Superior temporal gyrus (tissue), 1 donor: ENCODE results near the gene CRACR2B.

ENCODE experiments used
- DNase-seq: peaks from one replicate; pipeline ENCODE4 v3.0.0-alpha.2; 2016; ENCODE audit errors: extremely low spot score

The CRACR2B gene

DNA sequence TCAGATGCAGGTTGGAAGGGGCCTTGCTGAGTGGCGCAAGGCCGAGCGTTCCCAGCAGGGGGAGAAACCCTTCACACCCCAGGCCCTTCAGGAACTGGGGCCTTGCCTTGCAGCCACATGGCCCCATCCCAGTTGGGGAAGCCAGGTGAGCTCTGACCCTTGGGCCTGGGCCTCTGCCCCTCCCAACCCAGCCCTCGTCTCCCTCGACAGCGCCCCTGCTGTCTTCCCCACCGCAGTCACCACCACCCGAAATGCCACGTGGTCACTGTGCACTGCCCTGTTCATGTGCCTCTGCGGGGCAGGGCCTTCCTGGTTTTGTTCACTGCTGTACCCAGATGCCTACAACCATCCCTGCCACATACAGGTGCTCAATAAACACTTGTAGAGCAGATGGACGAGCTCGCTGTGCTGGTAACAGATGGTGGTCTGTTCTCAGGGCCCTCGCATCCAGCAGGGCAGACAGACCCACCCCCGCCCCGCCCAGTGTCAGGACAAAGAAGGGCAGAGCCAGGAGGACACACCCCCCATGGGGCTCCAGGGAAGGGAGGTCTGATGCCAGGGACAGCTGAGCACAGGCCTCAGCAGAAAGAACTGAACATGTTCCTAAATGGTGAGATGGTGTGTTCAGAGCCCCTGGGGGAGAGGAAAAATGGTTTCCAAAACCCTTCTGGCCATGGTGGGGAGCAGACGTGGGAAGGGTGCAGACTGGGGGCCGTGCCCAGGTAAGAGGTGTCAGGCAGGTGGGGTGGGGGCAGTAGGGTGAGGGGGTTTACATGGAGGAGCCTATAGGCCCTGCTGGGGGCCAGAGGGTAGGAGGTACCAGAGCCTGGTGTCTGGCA, 10.9 kb downstream of the CRACR2B start:
- no peak for DNase-seq

DNA sequence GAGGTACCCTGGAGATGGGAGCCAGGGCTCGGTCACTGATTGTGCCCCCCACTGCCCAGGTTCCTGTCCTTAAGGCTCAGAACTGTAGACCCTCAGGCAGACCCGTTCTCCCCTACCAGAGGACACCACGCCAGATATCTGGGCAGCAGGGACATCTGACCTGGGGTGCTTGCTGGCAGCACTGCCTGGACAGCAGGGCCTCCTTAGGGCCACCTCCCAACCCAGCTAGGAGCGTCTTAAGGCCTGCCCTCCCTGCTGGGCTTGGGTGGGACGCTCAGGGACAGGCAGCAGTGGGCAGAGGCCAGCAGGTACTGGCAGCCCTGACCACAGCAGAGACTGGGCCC, 11.5 kb downstream of the CRACR2B start:
- no peak for DNase-seq

DNA sequence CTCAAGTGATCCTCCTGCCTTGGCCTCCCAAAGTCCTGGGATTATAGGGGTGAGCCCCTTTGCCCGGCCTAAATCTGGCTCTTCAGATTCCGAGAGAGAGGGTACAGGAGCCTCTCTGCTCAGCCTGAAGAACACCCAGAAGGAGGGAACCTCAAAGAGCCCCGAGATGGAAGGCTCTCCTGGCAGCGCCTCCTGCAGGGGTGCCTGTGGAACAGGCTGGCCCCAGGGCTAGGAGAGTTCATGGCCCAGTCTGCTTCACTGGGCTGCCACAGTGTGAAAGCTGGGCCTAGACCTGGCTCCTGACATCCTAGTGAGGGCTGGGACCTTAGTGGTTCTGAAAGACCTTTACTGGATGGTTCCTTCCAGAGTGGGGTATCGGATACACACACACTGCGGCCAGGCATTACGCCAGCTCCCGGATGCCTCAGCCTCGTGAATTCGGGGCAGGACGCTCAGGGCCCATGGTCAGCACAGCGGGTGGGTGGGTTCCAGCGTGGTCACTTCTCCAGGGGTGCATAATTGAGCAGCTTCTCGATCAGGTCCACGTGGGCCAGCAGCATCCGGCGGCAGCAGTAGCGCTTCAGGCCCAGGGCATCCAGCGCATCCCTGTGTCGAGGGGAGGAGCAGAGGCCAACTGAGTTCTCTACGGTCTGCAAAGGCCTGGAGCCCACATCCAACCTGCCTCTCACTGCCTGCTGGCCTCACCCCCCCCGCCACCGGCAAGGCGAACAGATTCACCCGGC, 12.3 kb downstream of the CRACR2B start:
- DNase-seq = no peak

DNA sequence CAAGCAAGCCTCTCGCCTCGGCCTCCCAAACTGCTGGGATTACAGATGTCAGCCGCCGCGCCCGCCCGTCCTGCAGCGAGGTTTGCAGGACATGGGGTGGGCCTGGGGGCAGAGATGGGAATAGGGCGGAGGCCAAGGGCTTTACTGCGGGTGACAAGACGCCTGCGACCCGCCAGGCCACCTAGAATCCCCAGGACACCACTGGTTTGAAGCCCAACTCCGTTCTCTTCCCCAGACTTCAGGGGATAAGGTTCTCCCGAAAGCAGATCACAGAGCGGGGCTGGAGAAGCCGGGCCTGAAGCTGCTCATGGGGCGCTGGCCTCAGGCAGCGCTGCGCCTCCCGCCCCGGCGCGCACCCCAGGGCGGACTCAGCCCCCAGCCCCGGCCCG, 14.3 kb downstream of the CRACR2B start:
- no peak for DNase-seq

DNA sequence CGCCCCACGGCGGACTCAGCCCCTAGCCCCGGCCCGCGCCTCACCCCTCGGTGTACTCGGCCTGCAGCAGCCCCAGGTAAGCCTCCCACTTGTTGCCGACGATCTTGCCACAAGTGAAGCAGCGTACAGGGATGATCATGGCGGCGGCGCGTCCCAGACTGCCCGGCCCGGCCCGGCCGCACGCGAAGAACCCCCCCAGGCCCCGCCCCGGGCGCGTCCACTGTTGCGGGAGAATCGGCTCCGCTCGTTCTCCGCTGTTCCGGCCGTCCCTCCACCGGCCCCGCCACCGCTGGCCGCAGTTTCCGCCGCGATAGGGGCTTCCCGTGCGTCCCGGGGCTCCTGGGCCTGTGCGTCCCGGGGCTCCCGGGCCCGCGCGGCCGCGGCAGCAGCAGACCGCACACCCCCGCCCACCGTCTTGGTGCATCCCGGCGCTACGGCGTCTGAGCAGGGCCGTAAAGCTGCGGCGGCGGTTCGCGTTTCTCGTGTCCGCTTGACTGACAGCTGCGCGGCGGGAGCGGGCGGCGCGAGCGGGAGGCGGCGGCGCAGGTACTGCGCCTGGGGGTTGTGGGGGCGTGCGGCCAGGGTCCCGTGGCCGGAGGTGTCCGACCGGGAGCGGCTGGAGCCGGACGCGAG, 14.8 kb downstream of the CRACR2B start, which contains the start of the genes POLR2L and TSPAN4:
Gene POLR2L, minus strand, starts transcription at position 160 of the 633 bp plus-strand sequence. Its CDS starts 21 bp downstream, at position 139.
Gene TSPAN4, plus strand, starts transcription at position 483 of the 633 bp plus-strand sequence. CDS start 7,453 bp downstream, outside the sequence.
- peak; percentile 83 for DNase-seq

DNA sequence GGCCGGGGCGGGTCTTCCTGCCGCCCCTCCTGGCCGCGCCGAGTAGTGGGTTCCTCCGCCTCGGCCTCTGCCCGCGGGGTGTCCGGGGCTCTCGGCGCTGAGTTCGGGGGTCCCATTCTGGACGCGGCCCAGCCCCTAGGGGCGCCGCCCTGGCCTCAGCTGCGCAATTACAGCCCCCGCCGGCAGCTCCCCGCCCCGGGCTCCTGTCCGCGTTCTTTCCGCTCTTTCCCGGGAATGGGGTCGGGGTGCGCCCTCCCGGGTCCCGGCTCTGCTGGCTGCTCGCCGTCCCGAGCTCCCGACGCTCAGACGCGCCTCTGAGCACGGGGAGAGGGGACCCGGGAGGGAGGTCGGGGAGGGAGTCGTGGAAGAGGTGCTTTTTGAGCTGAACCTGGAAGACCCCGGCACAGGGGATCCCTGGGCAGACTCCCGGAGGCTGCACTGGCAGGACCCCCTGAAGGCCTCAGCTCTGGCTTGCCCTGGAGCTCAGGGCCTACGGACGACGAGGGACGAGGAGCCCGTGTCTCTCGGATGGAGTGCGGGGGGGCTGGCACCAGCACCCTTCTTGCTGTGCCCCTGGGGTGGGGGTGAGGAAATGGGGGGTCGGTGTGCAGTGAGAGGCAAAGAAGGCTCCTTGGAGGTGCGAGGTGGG, 15.5 kb downstream of the CRACR2B start:
- DNase-seq = no peak

DNA sequence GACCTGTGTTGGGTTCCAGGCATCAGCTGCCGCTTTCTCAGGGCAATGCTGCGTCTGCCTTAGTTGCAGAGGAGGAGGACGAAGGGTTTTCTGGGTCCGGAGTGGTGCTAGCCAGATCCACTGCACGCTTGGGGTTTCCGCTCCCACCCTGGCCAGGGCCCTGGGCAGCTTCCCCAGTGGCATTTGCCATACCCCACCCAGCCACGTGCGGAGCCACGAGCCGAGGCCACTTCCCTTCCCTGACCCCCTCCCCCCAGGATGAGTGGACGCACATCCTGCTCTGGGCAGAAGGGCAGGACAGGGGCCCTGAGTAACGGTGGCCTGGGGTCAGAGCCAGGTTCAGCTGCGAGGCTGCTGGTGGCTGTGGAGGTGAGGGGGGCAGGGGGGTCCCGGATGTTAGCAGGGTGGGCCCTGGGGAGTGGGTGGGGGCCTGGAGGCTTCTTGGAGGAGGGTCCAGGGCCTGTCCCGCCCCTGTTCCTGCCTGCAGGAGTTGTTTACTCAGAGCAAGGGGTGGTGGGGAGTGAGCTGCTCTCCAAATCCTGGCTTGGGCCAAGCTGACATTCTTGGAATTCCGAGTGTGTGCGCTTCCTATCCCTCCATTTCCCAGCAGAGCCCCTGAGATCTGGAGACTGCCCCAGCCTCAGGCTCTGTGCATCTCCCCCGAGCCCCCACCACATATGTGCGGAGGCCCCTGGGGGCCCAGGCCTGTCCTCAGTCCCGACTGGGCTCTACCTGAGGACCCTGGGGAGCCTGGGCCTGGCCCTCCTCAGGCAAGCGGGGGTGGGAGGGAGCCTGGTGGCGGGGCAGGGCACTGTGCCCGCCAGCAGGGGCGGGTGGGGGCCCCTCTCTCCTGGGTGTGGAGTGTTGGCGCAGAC, 16.3 kb downstream of the CRACR2B start:
- no peak for DNase-seq

DNA sequence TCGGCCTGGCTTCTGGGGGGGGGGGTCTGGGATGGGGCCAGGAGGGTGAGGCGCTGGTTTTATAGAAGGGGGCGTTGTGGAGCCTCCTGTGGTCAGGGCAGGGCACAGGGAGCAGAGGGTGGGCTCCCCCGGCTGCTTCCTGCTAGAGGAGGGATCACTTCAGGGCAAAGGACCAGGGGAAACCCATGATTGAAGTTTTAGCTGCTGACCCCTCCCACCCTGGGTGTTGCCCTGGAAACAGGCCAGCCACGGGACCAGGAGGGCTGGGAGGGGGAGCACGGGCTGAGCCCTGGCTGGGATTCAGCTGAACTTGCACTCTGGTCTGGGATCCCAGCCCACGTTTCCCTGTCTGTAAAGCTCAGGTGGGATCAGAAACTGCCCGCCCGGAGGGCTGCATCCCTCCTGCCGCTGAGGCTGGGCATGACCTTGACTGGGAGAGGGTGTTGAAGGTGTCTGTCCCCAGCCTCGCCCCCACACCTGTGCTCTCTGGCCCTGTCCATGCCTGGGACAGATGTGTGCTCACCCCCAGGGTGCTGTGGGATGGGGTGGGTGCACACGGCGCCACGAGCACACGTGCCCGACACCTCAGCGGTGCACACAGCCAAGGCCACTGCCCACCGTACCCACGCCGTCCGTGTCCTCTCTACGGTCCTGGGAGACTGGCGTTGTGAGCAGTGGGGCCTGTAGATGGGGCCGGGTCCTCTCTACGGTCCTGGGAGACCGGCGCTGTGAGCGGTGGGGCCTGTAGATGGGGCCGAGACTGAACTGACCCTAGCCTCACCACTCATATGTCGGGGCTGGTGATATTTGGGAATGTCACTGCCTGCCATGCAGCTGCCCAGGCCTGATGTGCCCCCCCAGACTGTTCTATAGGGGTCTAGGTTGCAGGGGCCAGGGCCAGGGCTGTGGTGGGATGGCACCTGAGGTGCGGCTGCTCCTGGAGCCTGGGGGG, 17.2 kb downstream of the CRACR2B start:
- DNase-seq = no peak

DNA sequence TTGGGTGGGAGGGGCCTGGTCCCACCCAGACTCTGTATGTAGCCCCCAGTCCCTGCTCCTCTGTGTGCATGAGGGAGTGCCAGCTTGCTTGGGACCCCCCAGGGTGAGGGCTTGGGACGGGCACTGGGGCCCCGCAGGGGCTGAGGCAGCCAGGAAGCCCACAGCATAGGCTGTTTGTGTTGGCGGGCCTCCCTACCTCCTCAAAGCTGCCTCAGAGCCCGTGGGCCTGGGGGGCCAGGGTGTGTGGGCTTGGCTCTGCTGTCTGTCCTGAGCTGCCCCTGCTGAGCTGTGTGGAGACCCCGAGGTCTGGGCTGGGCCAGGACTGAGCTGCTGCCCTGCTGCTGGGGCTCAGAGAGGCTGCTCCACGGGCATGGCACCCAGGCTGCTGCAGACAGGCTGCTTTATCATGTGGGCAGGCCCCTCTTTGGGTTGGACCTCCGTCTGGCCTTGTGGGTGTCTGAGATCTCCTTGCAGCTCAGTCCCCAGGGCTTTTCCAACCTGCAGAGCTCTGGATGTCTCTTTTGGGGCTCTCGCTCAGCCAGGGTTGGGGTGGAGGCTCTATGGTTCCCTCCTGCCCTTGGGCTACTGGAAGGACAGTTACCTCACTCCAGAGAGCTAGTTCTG, 18.3 kb downstream of the CRACR2B start:
- DNase-seq = no peak

DNA sequence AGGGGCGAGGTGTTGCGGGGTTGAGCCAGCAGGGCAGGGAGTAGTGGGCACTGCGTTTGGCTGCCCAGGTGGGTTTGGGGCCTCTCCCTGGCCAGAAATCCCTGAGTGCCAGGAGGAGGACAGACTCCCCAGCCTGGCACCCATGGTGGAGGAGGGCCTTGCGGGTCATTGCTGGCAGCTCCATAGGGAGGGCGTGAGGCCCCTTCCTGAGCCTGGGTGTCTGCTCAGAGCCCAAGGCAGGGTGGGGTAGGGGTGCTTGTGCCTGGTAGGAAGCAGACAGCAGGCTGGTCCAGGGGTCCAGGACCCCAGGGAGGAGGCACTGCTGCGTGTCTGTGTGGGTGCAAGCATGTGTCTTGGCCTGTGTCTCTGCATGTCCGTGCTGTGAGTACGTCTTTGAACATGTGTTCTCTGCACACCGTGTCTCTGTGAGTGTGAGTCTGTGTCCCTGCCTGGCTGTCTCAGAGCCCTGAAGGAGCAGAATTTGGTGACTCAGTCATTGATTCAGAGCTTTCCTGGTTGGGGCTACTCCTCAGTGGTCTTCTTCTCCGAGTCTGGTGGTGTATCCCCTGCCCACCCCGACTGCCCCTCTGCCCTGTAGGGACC, 18.9 kb downstream of the CRACR2B start:
- DNase-seq = no peak

DNA sequence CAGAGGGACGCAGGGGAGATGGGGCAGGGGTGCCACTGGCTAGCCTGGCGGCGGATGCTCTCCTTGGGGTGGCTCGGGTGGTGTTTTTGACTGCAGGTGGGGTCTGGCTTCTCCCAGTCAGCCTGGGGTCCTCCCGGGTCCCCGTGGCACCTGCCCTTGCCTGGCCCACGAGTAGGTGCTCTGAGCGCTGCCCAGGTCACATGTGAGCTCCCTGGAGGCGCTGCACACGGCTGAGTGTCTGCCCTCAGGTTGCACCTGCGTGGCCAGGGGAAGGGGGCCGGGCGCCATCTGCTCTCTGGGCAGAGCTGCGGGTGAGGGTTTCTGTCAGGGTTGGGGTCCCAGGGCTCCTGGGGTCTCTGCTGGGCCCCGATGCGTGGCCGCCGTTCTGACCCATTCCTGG, 20.2 kb downstream of the CRACR2B start:
- DNase-seq = no peak

DNA sequence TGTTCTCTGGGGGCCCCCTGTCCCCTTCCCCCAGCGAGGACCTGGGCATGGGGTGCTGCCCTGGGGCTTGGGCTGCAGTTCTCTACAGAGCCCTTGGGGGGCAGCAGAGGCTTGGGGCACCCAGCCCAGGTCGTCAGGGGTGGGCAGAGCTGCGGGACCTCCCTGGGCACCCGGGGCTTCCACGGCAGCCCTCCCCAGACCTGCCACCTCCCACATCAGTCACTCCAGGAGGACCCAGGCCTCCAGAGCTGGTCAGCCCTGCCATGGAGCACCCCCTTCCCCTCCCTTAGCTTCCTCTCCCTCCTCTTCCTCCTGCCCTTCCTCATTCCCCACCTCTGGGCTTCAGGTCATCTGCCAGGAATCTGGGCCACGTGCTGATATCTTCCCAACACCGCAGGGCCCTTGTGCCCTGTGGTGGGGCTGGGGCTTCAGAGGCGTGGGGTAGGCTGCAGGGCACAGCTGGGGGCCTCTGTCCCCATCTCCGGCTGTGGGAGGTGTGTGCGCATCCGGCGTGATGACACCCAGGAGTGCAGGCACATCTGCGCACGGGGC, 20.7 kb downstream of the CRACR2B start:
- peak; percentile 22 for DNase-seq

DNA sequence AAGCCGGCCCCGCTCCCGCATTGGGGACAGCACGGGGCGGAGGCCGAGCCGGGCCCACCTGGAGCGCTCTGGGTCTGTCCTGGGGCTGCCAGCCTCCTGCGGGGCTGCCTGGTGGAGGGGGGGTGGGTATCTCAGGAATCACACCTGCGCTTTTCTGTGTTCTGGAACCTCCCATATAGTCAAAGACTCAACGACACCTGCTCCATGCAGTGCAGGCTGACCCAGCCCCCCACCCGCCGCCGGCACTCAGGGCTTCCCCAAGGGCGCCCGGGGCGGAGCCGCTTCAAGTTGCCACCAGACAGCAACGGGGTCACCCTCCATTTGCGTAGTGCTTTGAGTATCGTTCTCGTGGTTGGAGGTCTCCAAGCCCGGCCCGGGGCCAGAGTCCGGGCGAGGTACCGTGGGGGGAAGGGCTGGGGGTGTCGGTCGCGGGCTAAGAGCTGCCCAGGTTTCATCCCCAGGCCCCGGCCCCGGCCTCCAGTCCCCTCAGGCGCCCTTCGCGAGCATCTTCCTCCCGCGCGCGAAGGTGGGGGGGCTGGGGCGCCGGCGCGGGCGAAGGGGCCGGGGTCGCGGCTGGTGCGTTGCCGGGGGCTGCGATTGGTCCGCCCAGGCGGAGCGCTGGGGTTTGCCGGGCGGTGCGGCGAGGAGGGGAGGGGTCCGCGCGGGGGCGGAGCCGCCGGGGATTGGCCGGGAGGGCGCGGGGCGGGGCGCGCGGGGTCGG, 21.5 kb downstream of the CRACR2B start:
- no peak for DNase-seq

DNA sequence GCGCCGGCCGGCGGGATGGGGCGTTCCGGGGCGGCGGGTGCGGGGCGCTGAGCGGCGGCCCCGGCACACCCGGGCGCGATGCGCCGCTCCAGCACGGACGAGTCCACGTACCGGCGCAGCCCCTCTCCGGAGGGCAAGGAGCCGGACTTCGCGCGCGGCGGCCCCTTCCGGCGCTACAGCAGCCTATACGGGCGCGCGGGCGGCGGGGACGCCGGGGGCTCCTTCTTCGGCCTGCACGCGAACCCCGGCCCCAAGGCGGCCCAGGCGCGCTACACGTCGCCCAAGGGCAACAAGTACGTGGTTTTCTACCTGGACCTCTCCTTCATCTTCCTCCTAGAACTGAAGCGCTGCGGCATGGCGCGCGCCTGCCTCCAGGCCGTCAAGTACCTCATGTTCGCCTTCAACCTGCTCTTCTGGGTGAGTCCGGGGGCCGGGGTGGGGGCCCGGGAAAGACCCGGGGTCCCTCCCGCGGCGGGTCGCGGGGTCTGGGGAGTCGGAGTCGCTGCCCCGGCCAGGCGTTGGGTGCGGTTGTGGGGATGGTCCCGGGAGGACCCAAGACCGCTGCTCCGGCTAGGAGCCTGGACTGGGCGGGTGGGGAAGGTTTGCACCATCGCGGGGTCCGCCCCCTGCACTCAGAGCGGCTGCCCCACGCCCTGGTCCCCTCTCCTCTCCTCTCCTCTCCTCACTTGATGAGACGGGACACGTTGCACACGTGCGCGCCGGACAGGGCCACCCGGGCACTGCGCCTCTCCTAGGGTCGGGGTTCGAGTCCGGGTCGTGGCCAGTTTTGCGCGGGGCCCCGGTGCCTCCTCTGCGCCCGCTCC, 22.4 kb downstream of the CRACR2B start:
- DNase-seq = no peak

DNA sequence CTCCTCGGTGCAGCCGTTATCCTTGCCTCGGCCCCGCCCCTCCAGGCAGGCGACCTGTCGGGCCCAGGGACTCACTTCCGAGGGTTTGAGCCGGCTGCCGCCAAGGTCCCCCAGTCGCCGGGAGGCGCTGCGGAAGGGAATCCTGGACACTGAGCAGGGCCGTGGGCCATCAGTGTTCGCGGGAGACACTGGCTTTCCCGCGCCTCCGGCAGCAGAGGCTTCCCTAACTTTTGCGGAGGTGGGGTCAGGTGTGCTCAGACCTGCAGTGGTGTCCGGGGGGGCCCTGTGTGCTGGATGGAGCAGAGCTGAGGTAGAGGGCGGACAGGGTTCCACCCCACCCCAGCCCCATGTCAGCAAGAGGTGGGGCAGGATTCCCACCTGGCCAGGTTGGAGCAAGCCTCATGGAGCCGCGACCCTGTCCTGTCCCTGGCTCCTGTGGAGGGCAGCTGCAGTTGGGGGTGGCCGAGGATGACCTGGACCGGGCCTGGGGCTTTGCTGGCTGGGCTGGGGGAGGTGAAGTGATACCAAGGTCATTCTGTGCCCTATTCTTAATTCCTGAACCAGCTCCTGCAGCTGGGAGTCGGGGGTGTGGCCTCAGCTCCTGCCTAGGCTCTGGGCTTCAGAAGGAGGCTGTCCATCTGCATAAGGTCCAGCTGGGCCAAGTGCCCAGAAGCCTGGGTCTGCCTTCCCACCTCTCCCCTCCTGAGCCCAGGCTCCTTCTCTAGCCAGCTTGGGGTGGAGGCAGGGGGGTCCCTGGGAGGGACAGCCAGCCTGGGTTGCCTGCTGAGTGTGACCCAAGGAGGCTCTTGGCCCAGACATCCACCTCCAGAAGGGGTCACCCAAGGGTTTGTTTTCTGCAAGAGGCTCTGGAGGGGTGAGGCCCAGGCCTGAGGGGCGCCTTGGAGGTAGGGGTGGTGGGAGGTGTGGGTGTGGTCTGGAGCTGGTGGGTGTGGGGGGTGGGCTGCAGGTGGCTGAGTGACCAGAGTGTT, 23.4 kb downstream of the CRACR2B start:
- DNase-seq = no peak

DNA sequence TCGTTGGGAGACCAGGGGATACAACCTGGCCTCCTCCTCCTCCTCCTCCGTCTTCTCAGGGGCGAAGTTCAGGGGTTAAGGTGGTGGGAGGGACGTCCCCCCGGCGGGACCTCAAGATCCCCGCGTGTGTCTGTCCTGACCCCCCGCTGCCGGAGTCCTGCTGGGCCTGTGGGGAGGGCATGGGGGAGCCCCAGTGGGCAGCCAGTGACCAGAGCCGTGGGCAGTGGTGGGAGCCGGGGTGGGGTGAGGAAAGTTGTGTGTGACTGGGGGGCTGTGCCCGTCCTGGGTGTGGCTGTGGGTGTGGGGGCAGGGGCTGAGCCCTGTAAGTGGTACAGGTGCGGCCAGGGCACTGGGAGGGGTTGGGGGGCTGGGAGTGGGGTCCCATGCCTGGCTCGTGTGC, 25.0 kb downstream of the CRACR2B start:
- DNase-seq = no peak
